GM12864 (cell line): Measurements from ENCODE around the gene CHST5.
"Not testable (repeated sequence)": the region's sequence is repeated elsewhere in the genome, so short reads cannot be mapped to it uniquely, and the experiment has no call there.

ENCODE experiments used
- DNase-seq: peaks from one replicate; pipeline ENCODE4 v3.0.0-alpha.2; 2011; ENCODE audit warnings: low read depth
- H3K4me3 ChIP-seq: 2 replicates; pipeline ENCODE4 v1.5.1; 2011; ENCODE audit warnings: mild to moderate bottlenecking, low read depth, low read length, control low read depth
- TF ChIP-seq, protein P1 (sequence below): IDR thresholded peaks from 2 replicates; pipeline ENCODE4 v1.5.1; 2011; ENCODE audit warnings: low read depth, mild to moderate bottlenecking, moderate library complexity, low read length, control low read depth, inconsistent platforms; ENCODE audit errors: missing control alignments

Gene CHST5

DNA sequence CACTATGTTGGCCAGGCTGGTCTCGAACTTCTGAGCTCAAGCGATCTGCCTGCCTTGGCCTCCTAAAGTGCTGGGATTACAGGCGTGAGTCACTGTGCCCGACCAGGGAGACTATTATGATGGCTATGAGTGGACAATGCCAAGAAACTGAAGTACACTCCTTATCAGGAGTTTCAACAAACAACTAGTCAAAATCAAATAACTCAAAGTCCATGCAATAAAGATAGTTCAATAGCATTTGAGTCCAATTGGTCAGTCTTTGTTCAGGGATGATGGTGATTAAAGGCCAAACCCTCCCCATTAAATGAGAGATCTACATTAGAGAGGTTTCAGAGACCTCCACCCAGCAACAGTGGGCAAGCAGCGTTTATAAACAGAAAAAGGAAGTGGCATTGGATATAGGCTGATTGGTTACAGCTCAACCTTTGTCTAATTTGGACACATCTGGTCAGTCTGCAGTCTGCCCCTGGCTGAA lies 8.0 kb downstream of the CHST5 start:
- H3K4me3 ChIP-seq = no peak overlapping the region
- TF ChIP-seq, protein P1, sequence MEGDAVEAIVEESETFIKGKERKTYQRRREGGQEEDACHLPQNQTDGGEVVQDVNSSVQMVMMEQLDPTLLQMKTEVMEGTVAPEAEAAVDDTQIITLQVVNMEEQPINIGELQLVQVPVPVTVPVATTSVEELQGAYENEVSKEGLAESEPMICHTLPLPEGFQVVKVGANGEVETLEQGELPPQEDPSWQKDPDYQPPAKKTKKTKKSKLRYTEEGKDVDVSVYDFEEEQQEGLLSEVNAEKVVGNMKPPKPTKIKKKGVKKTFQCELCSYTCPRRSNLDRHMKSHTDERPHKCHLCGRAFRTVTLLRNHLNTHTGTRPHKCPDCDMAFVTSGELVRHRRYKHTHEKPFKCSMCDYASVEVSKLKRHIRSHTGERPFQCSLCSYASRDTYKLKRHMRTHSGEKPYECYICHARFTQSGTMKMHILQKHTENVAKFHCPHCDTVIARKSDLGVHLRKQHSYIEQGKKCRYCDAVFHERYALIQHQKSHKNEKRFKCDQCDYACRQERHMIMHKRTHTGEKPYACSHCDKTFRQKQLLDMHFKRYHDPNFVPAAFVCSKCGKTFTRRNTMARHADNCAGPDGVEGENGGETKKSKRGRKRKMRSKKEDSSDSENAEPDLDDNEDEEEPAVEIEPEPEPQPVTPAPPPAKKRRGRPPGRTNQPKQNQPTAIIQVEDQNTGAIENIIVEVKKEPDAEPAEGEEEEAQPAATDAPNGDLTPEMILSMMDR = no peak
- no peak for DNase-seq

- DNase-seq = no peak
- H3K4me3 ChIP-seq = no peak overlapping the region
- TF ChIP-seq, protein P1 = no peak
Measured at GRCh38 chr16:75526032-75526790, 9.7 kb downstream of the CHST5 start.

- no peak overlapping the region for H3K4me3 ChIP-seq
- no peak for DNase-seq
- TF ChIP-seq, protein P1 = no peak
Measured at GRCh38 chr16:75519175-75519574, 16.7 kb downstream of the CHST5 start.

- H3K4me3 ChIP-seq = peak overlapping the region; percentile 64
- DNase-seq = not testable (repeated sequence)
Measured at GRCh38 chr16:75516189-75516966, 19.5 kb downstream of the CHST5 start.

- DNase-seq = no peak
- TF ChIP-seq, protein P1 = no peak
- no peak overlapping the region for H3K4me3 ChIP-seq
Measured at GRCh38 chr16:75514296-75514695, 21.6 kb downstream of the CHST5 start.

- TF ChIP-seq, protein P1 = no peak
- H3K4me3 ChIP-seq = no peak overlapping the region
- no peak for DNase-seq
Measured at GRCh38 chr16:75506574-75506973, 29.3 kb downstream of the CHST5 start.

- TF ChIP-seq, protein P1 = no peak
- no peak for DNase-seq
- H3K4me3 ChIP-seq = no peak overlapping the region
Measured at GRCh38 chr16:75506107-75506506, 29.8 kb downstream of the CHST5 start.
